RWPE1 (cell line): ENCODE data around the gene ATXN10.

Experiments
- CTCF ChIA-PET: fragments of 350-600 bp; sonication (Branson Sonifier 250); formaldehyde crosslinking; extraction: SDS; loops from one replicate; lab custom pipeline; 2021; lab: Yijun Ruan, JAX
- POLR2A ChIA-PET: fragments of 400-600 bp; formaldehyde crosslinking; extraction: SDS; loops from one replicate; lab custom pipeline; 2020; ENCODE audit warnings: antibody characterized with exemption; ENCODE audit not compliant: low non-redundant PET; lab: Yijun Ruan, JAX
- DNase-seq: peaks from one replicate; pipeline ENCODE4 v3.0.0; 2012; ENCODE audit warnings: low spot score
- H3K27ac ChIP-seq: fragments of 450-650 bp; 2 replicates; pipeline ENCODE4 v1.5.1; 2017
- CTCF ChIP-seq: fragments of 450-650 bp; conservative IDR thresholded peaks from 2 replicates; pipeline ENCODE4 v1.5.1; 2017; ENCODE audit warnings: low read depth, mild to moderate bottlenecking

The ATXN10 gene

GRCh38 chr22:45768490-45768889 is 96.9 kb downstream of the ATXN10 start:
- POLR2A ChIA-PET = no interaction called here
- TF ChIP-seq CTCF = no peak
- CTCF ChIA-PET = interaction anchor here (0.7 kb wide), 1 partner anchor 10 kb away, joined by 3 read pairs; no protein-coding TSS in a partner anchor
- no peak overlapping the region for H3K27ac ChIP-seq
- no peak for DNase-seq

- no peak overlapping the region for H3K27ac ChIP-seq
- no peak for DNase-seq
- ChIA-PET CTCF (no interaction called here), POLR2A (no interaction called here)
- TF ChIP-seq CTCF = no peak
Measured at GRCh38 chr22:45769569-45770210, 98.1 kb downstream of the ATXN10 start.

- H3K27ac ChIP-seq = no peak overlapping the region
- ChIA-PET CTCF (interaction anchor here (1.1 kb wide), 1 partner anchor 125 kb away, joined by 4 read pairs; no protein-coding TSS in a partner anchor), POLR2A (no interaction called here)
- no peak for TF ChIP-seq CTCF
- no peak for DNase-seq
Measured at GRCh38 chr22:45770506-45770905, 98.9 kb downstream of the ATXN10 start.

- TF ChIP-seq CTCF = no peak
- no peak overlapping the region for H3K27ac ChIP-seq
- DNase-seq = no peak
- ChIA-PET CTCF (interaction anchor here (1.1 kb wide), 1 partner anchor 126 kb away, joined by 4 read pairs; no protein-coding TSS in a partner anchor), POLR2A (no interaction called here)
Measured at GRCh38 chr22:45771057-45771456, 99.4 kb downstream of the ATXN10 start.

- DNase-seq = no peak
- CTCF ChIA-PET = no interaction called here
- POLR2A ChIA-PET = no interaction called here
- no peak for TF ChIP-seq CTCF
- H3K27ac ChIP-seq = no peak overlapping the region
Measured at GRCh38 chr22:45771711-45772110, 100.1 kb downstream of the ATXN10 start.

GRCh38 chr22:45772743-45773142 is 101.1 kb downstream of the ATXN10 start:
- no peak overlapping the region for H3K27ac ChIP-seq
- ChIA-PET CTCF (no interaction called here), POLR2A (no interaction called here)
- no peak for DNase-seq
- TF ChIP-seq CTCF = no peak
